Measurements from ENCODE around the gene CTDSPL.

The CTDSPL gene

GRCh38 chr3:38006031-38006430, 144.4 kb downstream of the CTDSPL start:
- no peak for DNase-seq

- no peak for DNase-seq
Observed at GRCh38 chr3:38006445-38006995, 144.8 kb downstream of the CTDSPL start.

DNA sequence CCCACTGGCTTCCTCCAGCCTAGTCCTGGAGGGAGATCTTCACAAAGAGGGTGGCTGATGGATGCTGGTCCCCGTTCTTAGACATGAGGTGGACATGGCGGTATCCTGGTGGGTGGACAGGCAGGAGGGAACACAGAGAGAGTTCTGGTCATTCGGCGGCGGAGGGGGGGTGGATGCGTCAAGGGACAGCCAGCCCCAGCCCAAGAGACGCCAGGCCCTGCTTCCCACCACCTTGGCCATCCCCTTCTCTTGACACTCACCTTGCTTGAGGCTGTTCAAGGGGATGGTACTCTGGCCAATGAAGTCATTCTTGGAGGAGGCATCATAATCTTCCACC, 146.0 kb downstream of the CTDSPL start:
- DNase-seq, result no peak

- DNase-seq, result no peak
Observed at GRCh38 chr3:38008191-38008701, 146.6 kb downstream of the CTDSPL start.

- no peak for DNase-seq
Observed at GRCh38 chr3:38008971-38009580, 147.4 kb downstream of the CTDSPL start.

DNA sequence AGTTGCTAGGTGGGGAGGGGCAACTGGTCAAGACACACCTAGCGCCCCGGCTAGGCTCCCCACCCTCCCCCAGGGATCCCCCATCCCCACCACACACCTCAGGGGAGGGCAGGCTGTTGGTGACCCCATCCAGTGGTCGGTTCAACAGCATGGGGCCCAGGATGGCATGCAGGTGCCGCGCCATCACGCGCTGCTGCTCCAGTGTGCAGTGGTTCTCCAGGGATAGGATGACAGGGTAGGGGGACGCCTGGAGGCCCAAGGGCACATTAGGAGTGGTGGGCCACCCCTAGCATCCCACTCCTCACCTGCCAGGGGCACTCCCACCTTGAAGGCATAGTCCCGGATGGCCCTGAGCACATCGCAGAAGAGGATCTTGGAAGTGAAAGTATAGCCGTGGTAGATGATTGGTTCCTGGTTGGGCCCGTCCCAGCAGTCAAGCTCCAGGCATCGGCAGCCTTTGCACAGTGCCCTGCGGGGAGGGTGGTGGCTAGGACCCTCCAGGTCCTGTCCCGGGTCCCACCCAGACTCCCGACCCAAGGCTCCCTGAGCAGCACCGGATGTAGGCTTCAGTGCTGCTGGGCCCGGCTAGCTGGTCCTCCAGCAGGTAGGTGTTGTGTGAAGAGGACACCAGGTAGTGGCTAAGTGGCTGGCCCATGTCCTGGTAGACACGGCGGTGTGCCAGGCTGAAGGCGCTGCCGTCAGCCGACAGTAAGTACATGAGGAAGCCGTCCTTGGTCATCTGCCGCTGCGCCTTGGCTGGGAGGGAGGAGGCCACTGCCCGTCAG, 148.3 kb downstream of the CTDSPL start:
- no peak for DNase-seq

DNA sequence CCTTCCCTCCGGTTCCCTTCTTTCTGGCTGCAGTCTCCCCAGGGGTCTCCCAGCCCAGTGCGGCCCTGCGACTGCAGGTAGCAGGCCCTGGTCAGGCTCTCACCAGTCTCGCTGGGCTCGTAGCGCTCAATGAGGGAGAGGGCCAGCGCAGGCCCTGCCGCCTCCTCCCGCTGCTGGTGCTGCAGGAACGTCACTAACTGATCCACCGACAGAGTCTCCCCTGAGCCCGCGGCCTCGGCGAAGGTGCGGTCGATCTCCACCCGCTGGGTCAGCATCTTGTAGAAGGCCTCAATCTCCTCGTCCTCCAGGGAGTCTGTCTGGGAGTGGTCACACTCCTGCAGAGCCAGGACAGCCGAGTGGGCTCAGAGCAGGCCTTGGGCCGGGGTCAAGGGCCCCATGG, 149.4 kb downstream of the CTDSPL start:
- DNase-seq, result no peak

DNA sequence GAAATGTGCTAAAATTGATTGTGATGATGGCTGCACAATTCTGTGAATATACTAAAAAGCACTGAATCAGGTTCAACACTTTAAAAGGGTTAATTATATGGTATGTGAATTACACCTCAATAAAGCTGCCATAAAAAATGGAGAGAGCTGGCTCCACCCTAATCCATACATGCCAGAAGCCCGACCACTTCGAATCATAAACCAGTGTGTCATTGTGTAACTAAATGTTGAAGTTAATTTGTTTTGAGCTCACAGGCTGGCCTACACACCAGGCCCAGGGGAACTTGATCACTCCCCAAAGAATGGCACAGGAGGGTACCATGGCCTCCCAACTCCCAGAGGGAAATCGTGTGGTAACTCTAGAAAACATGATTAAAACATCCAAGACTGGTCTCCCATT, 153.8 kb downstream of the CTDSPL start:
- no peak for DNase-seq

DNA sequence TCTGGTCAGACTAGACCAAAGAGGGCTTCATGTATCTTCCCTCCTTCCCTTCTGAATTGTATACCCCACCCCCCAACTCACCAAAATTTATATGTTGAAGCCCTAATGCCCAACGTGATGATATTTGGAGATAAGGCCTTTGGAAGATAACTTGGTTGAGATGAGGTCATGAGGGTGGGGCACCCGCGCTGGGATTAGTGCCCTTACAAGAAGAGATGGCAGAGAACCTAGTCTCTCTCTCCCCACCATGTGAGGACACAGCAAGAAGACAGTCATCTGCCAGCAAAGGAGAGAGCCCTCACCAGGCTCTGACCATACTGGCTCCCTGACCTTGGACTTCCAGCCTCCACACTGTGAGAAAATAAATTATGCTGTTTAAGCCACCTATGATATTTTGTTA, 154.3 kb downstream of the CTDSPL start:
- no peak for DNase-seq

DNA sequence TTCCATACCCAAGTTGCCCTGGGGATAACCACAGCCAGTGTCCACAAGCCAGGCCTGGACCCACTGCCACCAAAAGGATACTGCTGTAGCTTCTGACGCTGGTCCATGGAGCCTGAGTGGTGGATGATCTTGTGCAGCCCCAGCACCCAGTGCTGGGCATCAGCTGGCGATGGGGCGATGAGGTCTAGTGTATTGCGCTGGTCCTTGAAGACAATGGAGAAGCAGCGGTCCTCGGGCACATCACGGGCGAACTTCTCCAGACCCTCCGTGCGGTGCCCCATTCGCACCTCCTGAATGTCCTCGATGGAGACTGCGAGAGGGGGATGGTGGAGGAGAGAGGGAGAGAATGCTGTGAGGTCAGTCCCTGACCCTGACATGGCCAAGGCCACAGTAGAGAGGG, 154.7 kb downstream of the CTDSPL start:
- DNase-seq, result no peak

GRCh38 chr3:38016847-38017444, 155.3 kb downstream of the CTDSPL start:
- DNase-seq, result no peak

DNA sequence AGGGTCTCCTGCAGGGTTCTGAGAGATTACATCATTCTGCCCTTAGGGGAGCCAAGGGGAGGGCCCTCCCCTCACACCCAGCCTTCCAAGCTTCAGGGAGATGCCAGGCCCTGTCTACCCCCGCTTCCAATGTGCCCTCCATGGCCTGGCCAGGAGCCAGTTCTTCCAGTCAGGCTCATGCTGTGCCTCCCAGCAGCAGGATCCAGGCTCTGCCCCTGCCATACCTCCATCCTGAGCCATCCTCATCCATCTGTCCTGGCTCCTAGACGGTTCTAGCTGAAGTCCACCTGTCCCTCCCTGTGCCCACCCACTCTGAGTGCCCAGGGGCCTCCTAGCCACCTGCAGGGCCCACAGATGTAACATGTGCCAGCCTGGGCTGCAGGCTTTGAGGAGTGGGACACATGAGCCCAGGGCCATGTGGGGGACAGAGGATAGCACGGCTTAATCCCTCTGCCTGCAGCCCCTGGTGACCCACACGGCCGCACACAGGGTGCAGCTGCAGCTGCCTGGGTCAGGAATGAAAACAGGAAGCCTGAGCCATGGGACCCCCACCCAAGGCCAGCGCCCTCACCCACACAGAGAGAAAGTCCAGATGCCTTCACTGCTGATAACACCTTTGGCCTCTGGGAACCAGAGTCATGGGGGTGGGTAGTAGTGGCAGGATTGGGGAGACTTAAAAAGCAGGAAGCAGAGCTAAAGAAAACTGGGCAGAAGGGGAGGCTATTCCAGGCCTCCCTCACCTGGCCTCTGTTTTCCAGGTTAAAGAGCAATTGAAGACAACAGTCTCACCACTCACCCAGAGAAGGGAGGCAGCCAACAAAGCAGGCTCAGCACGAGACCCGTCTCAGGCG, 156.0 kb downstream of the CTDSPL start:
- DNase-seq, result no peak

- DNase-seq, result peak; percentile 44
Observed at GRCh38 chr3:38018296-38019266, 156.9 kb downstream of the CTDSPL start.

DNA sequence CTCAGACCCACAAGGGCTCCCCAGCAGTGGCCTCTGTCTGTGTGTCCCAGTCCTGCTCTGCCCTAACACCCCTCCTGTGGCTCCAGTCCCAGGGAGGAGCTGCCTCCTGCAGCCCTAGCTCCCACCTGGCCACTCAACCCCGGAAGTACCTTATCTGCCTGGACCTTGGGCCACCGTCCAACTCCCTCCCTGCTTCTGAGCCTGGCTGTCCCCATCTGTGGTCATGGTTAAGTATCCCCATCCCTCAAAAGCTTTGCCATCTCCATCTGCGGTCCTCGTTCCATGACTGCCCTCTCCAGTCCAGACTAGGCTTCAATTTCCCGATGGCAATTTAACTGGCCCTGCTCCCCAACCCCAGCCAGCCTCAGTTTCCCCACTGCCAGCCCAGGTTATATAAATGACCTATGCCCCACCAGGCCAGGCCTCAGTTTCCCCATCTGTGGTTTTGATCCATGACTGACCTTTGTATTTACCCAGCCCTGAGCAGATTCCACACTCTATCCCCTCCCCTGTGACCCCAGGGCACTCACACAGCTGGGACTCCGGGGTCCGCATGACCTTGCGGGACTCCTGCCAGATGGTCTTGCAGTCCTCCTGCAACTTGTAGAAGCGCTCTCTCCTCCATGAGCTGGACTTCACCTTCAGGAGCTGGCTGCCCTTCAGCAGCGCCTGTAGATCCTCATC, 158.1 kb downstream of the CTDSPL start:
- DNase-seq, result no peak

DNA sequence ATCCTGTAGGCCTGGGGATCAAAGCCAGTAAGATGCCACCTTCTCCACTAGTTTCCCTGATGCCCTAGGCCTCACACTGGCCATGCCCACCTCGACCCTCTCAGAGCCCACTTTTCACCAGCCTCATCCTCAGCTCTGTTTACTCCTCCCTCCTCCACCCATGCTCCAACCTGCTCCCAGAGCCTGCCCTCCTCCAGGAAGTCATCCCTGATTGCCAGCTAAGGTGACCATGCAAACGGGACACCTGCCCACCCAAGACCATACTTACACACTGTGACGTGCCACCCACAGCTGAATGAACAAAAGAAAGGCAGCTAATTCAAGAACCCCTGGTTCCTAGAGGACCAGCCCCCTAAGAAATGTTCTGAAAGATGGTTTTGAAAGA, 158.7 kb downstream of the CTDSPL start:
- no peak for DNase-seq

- no peak for DNase-seq
Observed at GRCh38 chr3:38021196-38021595, 159.5 kb downstream of the CTDSPL start.

GRCh38 chr3:38022301-38022700, 160.6 kb downstream of the CTDSPL start:
- no peak for DNase-seq

- no peak for DNase-seq
Observed at GRCh38 chr3:38022896-38023709, 161.4 kb downstream of the CTDSPL start.

- DNase-seq, result no peak
Observed at GRCh38 chr3:38026856-38027255, 165.2 kb downstream of the CTDSPL start.
